HG02798 (cell line): ENCODE data around the gene CTH.
"Not testable (repeated sequence)": the region's sequence is repeated elsewhere in the genome, so short reads cannot be mapped to it uniquely, and the experiment has no call there.

Source experiments
- ATAC-seq: cut with Tn5 transposase; IDR thresholded peaks from one replicate; pipeline ENCODE4 v1.9.1; 2021; ENCODE audit warnings: mild to moderate bottlenecking; ENCODE audit not compliant: unreplicated experiment, poor library complexity

The CTH gene

GRCh38 chr1:70405780-70406416 is 5.2 kb upstream of the CTH start:
- ATAC-seq, result no peak

- ATAC-seq, result no peak
Measured at GRCh38 chr1:70409136-70409535, 1.9 kb upstream of the CTH start.

GRCh38 chr1:70411360-70411844 is 334 bp downstream of the CTH start:
- no peak for ATAC-seq

- peak; percentile 19 for ATAC-seq
Measured at GRCh38 chr1:70415882-70416281, 4.8 kb downstream of the CTH start.

GRCh38 chr1:70418973-70419734 is 8.1 kb downstream of the CTH start:
- ATAC-seq, result not testable (repeated sequence)

GRCh38 chr1:70420320-70420719 is 9.3 kb downstream of the CTH start:
- ATAC-seq, result no peak

GRCh38 chr1:70426154-70427131 is 15.4 kb downstream of the CTH start:
- no peak for ATAC-seq

- no peak for ATAC-seq
Measured at GRCh38 chr1:70427976-70428375, 16.9 kb downstream of the CTH start.

GRCh38 chr1:70429219-70429618 is 18.2 kb downstream of the CTH start:
- no peak for ATAC-seq

- no peak for ATAC-seq
Measured at GRCh38 chr1:70429757-70430156, 18.7 kb downstream of the CTH start.

GRCh38 chr1:70431317-70431716 is 20.2 kb downstream of the CTH start:
- no peak for ATAC-seq

GRCh38 chr1:70431874-70432273 is 20.8 kb downstream of the CTH start:
- no peak for ATAC-seq

GRCh38 chr1:70434253-70434859 is 23.3 kb downstream of the CTH start:
- ATAC-seq, result no peak

GRCh38 chr1:70436622-70437251 is 25.7 kb downstream of the CTH start:
- ATAC-seq, result no peak

- ATAC-seq, result no peak
Measured at GRCh38 chr1:70438529-70438928, 27.5 kb downstream of the CTH start.

GRCh38 chr1:70440642-70441391 is 29.7 kb downstream of the CTH start:
- no peak for ATAC-seq

GRCh38 chr1:70441392-70442035 is 30.4 kb downstream of the CTH start:
- ATAC-seq, result no peak

GRCh38 chr1:70442490-70442889 is 31.4 kb downstream of the CTH start:
- ATAC-seq, result no peak

GRCh38 chr1:70443739-70444138 is 32.7 kb downstream of the CTH start:
- ATAC-seq, result no peak
